ENCODE data around the gene ZDHHC8.
"Not testable (repeated sequence)": the region's sequence is repeated elsewhere in the genome, so short reads cannot be mapped to it uniquely, and the experiment has no call there.

Gene ZDHHC8

DNA sequence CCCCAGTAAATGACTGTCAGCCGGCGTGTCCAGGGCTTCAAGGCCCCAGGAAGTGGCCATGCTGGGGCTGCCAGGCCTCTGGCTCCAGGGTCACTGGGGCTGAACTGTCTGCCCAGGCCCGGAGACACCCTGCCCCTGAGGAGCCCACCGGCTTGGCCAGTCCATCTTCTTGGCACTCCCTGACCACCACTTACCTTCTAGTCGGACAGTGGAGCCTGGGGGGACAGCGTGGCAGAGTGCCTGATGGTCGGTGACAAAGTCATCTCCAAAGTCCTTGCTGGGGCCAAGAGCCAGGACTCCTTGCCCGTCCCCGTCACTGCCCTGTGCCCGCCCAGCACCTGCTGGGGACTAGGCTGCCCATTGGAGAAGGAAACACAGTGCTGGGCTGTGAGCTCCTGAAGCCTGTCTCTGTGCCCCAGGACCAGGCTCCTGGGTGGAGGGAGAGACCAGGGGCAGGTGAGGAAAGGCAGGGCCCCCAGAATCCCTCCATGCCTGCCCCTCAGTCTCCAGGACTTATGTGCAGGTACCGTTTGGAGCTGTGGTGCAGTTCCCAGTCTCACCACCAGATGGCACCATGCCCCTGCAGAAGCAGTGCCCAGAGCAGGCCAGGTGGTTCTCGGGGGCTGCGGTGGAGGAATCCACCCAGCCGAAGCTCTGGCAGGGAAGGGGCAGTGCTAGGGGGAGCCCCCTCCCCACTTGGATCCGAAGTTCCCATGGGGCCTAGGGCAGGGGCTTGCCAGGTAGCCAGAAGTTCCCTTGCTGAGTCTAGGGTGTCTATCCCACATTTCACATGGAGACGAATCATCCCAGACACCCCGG, 25.2 kb downstream of the ZDHHC8 start:
- DNase-seq = peak; percentile 78
- Mint-ChIP-seq H3K4me3 (no peak overlapping the region), H3K36me3 (no peaks in the 10 kb centered on the region), H3K4me1 (peaks cover 3 to 6% of the 10 kb centered on the region in 2 donors), H3K27me3 (peaks cover 16 to 45% of the 10 kb centered on the region in 2 donors), H3K27ac (peak overlapping the region; percentile 7), H3K9me3 (no peaks in the 10 kb centered on the region)
- ATAC-seq (replicated peaks) = peak; percentile 91 to 95

- no peak overlapping the region for H3K27ac Mint-ChIP-seq
- H3K27me3 Mint-ChIP-seq = peaks cover 16 to 45% of the 10 kb centered on the region in 2 donors
- no peaks in the 10 kb centered on the region for H3K9me3 Mint-ChIP-seq
- ATAC-seq (replicated peaks) (peak in 1 of 2 donors; percentile 2), DNase-seq (no peak)
- no peaks in the 10 kb centered on the region for H3K36me3 Mint-ChIP-seq
- H3K4me3 Mint-ChIP-seq = no peak overlapping the region
- peaks cover 3 to 6% of the 10 kb centered on the region in 2 donors for H3K4me1 Mint-ChIP-seq
Observed at GRCh38 chr22:20157430-20158183, 26.0 kb downstream of the ZDHHC8 start.

- ATAC-seq (replicated peaks) = no peak
- no peak overlapping the region for H3K27ac Mint-ChIP-seq
- DNase-seq = no peak
- H3K27me3 Mint-ChIP-seq = peaks cover 16 to 45% of the 10 kb centered on the region in 2 donors
- no peaks in the 10 kb centered on the region for H3K36me3 Mint-ChIP-seq
- H3K9me3 Mint-ChIP-seq = no peaks in the 10 kb centered on the region
- H3K4me1 Mint-ChIP-seq = peaks cover 3 to 6% of the 10 kb centered on the region in 2 donors
- no peak overlapping the region for H3K4me3 Mint-ChIP-seq
Observed at GRCh38 chr22:20158391-20159036, 26.9 kb downstream of the ZDHHC8 start.

DNA sequence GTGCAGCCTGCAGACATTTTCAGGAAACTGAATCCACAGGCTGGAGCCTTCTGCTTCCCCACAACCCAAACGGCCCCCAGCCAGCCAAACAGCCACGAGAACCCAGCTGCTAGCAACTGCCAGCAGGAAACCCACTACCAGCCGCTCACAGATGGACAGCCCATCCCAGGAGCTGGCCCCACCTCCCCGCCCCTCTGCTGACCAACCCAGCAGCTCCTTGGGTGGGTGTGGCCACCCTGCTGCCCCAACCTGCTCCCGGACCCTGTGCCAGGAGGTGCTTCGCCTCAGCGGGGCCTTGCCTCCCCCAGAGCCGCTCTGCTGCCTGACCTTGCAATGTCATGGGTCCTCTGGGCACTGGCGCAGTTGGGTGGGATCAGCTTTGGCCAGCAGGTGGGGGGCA, 27.5 kb downstream of the ZDHHC8 start:
- no peak for ATAC-seq (replicated peaks)
- Mint-ChIP-seq H3K36me3 (no peaks in the 10 kb centered on the region), H3K4me1 (peaks cover 3 to 6% of the 10 kb centered on the region in 2 donors), H3K9me3 (peaks cover 0 to under 1% of the 10 kb centered on the region in 2 donors), H3K27me3 (peaks cover 16 to 45% of the 10 kb centered on the region in 2 donors), H3K27ac (no peak overlapping the region), H3K4me3 (no peak overlapping the region)
- no peak for DNase-seq

GRCh38 chr22:20159531-20159930, 27.9 kb downstream of the ZDHHC8 start:
- H3K4me1 Mint-ChIP-seq; ATAC-seq (replicated peaks); DNase-seq; H3K4me3 Mint-ChIP-seq; H3K27ac Mint-ChIP-seq; H3K9me3 Mint-ChIP-seq; H3K36me3 Mint-ChIP-seq: not testable (repeated sequence)
- peaks cover 16 to 45% of the 10 kb centered on the region in 2 donors for H3K27me3 Mint-ChIP-seq

DNA sequence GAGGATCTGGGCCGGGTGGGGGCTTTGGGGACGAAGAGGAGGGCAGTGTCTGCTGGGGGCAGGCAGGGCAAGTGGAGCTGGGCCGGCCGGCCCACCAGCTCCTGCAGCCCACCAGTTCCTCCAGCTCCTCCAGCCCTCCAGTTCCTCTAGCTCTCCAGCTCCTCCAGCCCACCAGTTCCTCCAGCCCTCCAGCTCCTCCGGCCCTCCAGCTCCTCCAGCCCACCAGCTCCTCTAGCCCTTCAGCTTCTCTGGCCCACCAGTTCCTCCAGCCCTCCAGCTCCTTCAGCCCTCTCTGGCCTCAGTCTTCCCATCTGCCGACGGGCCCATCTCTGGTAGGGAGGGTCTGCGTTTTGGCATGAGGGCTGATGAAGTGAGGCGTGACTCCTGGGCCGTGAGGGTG, 28.4 kb downstream of the ZDHHC8 start:
- Mint-ChIP-seq H3K4me1 (peaks cover 6% of the 10 kb centered on the region in 2 donors), H3K27ac (no peak overlapping the region)
- no peak for ATAC-seq (replicated peaks)

GRCh38 chr22:20164863-20165262, 33.3 kb downstream of the ZDHHC8 start:
- H3K27me3 Mint-ChIP-seq = peaks cover 0 to 5% of the 10 kb centered on the region in 2 donors

More for the DNA sequence above, 28.4 kb downstream of the ZDHHC8 start:
- no peaks in the 10 kb centered on the region for H3K36me3 Mint-ChIP-seq
- peaks cover 16 to 45% of the 10 kb centered on the region in 2 donors for H3K27me3 Mint-ChIP-seq
- no peak overlapping the region for H3K4me3 Mint-ChIP-seq
- DNase-seq = no peak
- H3K9me3 Mint-ChIP-seq = peaks cover 2 to 4% of the 10 kb centered on the region in 2 donors

DNA sequence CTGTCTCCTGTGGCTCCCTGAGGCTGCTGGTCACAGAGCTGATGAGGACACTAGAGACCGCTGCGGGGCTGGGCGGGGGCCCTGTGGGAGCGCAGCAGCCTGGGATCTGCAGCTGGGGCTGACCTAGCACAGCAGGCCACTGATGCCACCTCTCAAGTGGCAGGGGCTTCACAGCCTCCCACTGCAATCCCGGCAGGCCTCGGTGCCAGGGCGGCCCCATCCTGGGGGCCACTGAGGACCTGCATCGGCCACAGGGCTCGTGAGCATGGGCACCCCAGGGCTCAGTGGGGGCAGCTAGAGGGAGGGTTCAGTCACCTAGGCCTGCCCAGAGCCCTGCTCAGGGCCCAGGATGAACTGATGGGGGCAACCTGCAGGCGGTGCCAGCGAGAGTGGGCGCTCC, 33.8 kb downstream of the ZDHHC8 start:
- no peak for ATAC-seq (replicated peaks)
- no peak for DNase-seq
- no peaks in the 10 kb centered on the region for H3K36me3 Mint-ChIP-seq
- no peak overlapping the region for H3K27ac Mint-ChIP-seq
- H3K4me3 Mint-ChIP-seq = no peak overlapping the region
- peaks cover 0 to 2% of the 10 kb centered on the region in 2 donors for H3K27me3 Mint-ChIP-seq
- H3K9me3 Mint-ChIP-seq = peaks cover 2 to 4% of the 10 kb centered on the region in 2 donors
- H3K4me1 Mint-ChIP-seq = peaks cover 0 to 3% of the 10 kb centered on the region in 2 donors

More at GRCh38 chr22:20164863-20165262, 33.3 kb downstream of the ZDHHC8 start:
- Mint-ChIP-seq H3K36me3 (no peaks in the 10 kb centered on the region), H3K4me1 (peaks cover 0 to 3% of the 10 kb centered on the region in 2 donors), H3K27ac (no peak overlapping the region), H3K4me3 (no peak overlapping the region), H3K9me3 (peaks cover 2 to 4% of the 10 kb centered on the region in 2 donors)
- ATAC-seq (replicated peaks) (no peak), DNase-seq (no peak)

DNA sequence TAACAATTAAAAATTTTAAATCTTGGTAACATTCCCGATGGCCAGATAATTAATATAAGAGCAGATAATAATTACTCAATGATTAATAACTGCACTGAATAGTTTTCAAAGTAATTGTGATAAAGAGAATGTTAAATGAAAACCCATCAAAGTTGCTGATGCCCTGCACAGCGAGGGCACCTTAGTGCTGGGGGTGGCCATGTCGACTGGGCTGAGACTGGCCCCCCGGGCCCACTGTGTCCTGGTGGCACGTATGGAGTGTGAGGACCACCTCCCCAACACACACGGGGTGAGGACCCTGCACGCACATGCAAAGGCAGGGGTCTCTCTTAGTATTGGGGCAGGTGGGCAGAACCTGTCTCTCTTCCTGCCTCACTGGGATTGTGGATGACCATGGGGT, 34.3 kb downstream of the ZDHHC8 start:
- Mint-ChIP-seq H3K9me3 (peaks cover 2 to 4% of the 10 kb centered on the region in 2 donors), H3K4me1 (peaks cover 0 to 3% of the 10 kb centered on the region in 2 donors), H3K36me3 (no peaks in the 10 kb centered on the region), H3K4me3 (no peak overlapping the region), H3K27me3 (peaks cover 0 to 4% of the 10 kb centered on the region in 2 donors), H3K27ac (no peak overlapping the region)
- no peak for DNase-seq
- ATAC-seq (replicated peaks) = no peak

DNA sequence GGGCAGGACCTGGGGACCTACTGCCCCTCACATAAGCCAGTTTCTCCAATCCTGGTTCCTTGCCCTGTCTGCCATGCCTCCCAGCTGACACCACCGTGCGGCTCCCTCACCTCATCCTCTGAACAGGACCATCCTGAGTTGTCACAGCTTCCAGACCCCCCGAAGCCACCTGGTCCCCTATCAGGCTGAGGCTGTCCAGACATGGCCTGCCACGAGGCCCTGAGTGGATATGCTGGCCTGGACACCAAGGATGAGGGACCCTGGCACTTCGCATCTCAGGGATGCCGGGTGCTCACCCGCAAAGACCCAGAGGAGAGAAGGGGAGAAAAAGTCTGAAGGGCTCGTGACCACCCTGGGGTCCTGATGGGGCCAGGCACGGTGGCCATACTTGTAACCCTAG, 35.1 kb downstream of the ZDHHC8 start:
- ATAC-seq (replicated peaks) (no peak), DNase-seq (no peak)
- Mint-ChIP-seq H3K9me3 (peaks cover 2 to 4% of the 10 kb centered on the region in 2 donors), H3K4me1 (peaks cover 0 to 3% of the 10 kb centered on the region in 2 donors), H3K36me3 (no peaks in the 10 kb centered on the region), H3K4me3 (no peak overlapping the region), H3K27me3 (peaks cover 0 to 4% of the 10 kb centered on the region in 2 donors), H3K27ac (no peak overlapping the region)

DNA sequence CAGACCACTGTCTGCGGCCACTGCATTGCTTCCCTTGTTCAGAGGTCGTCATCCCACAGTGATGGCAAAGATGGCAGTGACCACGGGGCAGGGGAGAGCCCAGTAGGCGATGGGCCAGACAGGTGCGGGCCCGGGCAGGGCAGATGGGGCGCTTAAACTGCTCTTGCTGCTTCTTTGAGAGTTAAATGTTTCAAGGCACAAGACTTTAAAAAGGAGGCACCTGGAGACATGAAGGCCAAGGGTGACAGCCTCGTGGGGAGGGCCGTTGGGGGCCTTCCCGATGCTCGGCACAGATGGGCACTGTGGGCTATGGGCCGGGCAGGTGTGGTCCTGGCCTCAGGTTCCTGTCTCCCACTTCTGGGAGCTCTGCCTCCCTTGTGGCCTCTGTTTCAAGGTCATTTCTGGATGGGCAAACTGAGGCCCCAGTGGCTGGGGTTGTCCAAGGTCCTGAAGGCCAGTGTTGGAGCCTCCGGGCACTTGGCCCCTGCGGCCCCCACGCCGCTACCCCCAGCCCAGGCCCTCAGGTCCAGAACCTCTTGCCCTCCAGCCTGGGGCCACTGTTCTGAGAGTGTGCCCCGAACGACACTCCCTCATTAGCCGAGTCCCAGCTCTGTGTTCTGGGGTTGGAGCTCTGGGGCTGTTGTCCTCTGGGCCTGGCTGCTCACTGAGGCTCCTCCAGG, 36.2 kb downstream of the ZDHHC8 start:
- Mint-ChIP-seq H3K4me3 (no peak overlapping the region), H3K9me3 (peaks cover 2 to 4% of the 10 kb centered on the region in 2 donors), H3K36me3 (no peaks in the 10 kb centered on the region), H3K4me1 (peaks cover 0 to 3% of the 10 kb centered on the region in 2 donors), H3K27me3 (peaks cover 0 to 4% of the 10 kb centered on the region in 2 donors), H3K27ac (no peak overlapping the region)
- ATAC-seq (replicated peaks) (no peak), DNase-seq (no peak)

DNA sequence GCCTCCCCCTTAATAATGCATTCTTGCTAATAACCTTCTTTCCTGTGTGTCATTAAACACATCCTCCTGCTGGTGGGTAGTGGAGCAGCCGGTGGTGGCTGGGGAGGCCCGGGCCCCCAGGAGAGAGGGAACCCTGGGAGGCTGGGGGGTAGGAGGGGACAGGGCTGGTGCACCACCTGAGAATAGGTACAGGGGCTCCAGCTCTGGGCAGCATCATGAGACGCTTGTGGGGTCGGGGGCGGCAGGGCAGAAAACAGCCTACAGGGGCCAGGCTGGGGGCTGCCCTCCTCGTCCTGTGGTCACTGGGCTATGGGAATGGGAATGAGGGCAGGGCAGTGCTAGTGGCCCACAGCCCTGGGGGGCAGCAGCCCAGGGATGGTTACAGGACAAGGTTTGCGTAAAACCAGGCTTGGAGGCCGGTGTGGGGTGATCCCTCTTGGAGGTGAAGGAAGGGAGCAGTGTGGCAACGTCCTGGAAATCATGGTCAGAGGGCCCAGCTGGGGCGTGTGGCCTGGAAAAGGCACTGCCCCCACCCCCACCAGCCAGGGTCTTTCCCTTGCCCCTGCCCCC, 37.7 kb downstream of the ZDHHC8 start:
- ATAC-seq (replicated peaks) = no peak
- Mint-ChIP-seq H3K36me3 (no peaks in the 10 kb centered on the region), H3K27me3 (peaks cover 0 to 4% of the 10 kb centered on the region in 2 donors), H3K9me3 (peaks cover under 1 to 2% of the 10 kb centered on the region in 2 donors), H3K4me1 (peaks cover 0 to under 1% of the 10 kb centered on the region in 2 donors), H3K4me3 (no peak overlapping the region), H3K27ac (no peak overlapping the region)
- DNase-seq = no peak

DNA sequence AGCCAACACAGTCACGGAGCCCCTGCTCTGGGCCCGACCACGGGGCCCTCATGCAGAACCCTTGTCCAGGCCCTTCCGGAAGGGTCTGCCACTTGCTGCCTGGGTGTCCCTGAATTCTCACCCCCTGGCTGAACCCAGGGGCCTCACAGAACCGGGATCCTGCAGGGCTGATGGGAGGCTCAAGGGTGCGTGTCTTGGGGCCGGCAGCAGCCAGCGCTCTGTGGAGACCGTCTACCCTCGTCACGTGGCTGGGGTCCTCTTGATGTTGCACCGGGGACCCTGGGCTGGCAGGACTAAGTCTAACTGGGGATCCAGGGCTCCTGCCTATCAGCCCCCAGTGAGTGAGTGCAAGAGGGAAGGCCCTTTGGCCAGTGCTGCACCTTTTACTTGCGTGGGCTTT, 38.6 kb downstream of the ZDHHC8 start:
- Mint-ChIP-seq H3K4me3 (no peak overlapping the region), H3K4me1 (no peaks in the 10 kb centered on the region), H3K27ac (no peak overlapping the region)

More for the DNA sequence above, 38.6 kb downstream of the ZDHHC8 start:
- Mint-ChIP-seq H3K36me3 (no peaks in the 10 kb centered on the region), H3K9me3 (no peaks in the 10 kb centered on the region), H3K27me3 (peaks cover 0 to 4% of the 10 kb centered on the region in 2 donors)
- ATAC-seq (replicated peaks) (no peak), DNase-seq (no peak)
